ENCODE results near the gene TCF12.

TCF12 gene

GRCh38 chr15:57327985-57328471 is 409.6 kb downstream of the TCF12 start:
- no peak for DNase-seq

GRCh38 chr15:57328479-57328878 is 410.0 kb downstream of the TCF12 start:
- DNase-seq = no peak

- DNase-seq = no peak
Measured at GRCh38 chr15:57328897-57329296, 410.5 kb downstream of the TCF12 start.

- no peak for DNase-seq
Measured at GRCh38 chr15:57329582-57330367, 411.3 kb downstream of the TCF12 start.

GRCh38 chr15:57330619-57331340 is 412.3 kb downstream of the TCF12 start:
- no peak for DNase-seq

GRCh38 chr15:57332326-57332725 is 413.9 kb downstream of the TCF12 start:
- DNase-seq = no peak

- no peak for DNase-seq
Measured at GRCh38 chr15:57333487-57333886, 415.0 kb downstream of the TCF12 start.

GRCh38 chr15:57334257-57334656 is 415.8 kb downstream of the TCF12 start:
- DNase-seq = no peak

GRCh38 chr15:57335293-57335715 is 416.9 kb downstream of the TCF12 start:
- DNase-seq = no peak

GRCh38 chr15:57335719-57336118 is 417.3 kb downstream of the TCF12 start:
- no peak for DNase-seq

GRCh38 chr15:57337868-57338411 is 419.5 kb downstream of the TCF12 start:
- no peak for DNase-seq

- DNase-seq = no peak
Measured at GRCh38 chr15:57339321-57339720, 420.9 kb downstream of the TCF12 start.

Measured in DMS153 (cell line).